GM12878 (cell line): ENCODE measurements around the gene CASTOR1. TPM values are rescaled to one million over a fixed set of nuclear protein-coding genes. Genes with fewer than 3 reads are reported as not detected.

ENCODE experiments used
- ATAC-seq: fragments of 200-7000 bp; cut with Tn5 transposase; 3 replicates; pipeline ENCODE4 v1.9.1; 2020; ENCODE audit warnings: mild to moderate bottlenecking, moderate library complexity
- BruUV-seq: library from RNA; stranded (reverse); fragments of 400-500 nt; replicated peaks from 2 replicates; lab custom pipeline; 2021; lab: Mats Ljungman, UMichigan
- CTCF ChIA-PET: fragments of 300-600 bp; sonication (Branson Sonifier 250); formaldehyde crosslinking; extraction: SDS; loops from one replicate; lab custom pipeline; 2021; ENCODE audit warnings: inconsistent platforms; lab: Yijun Ruan, JAX
- POLR2A ChIA-PET: fragments of 350-600 bp; formaldehyde crosslinking; extraction: SDS; loops from one replicate; lab custom pipeline; 2021; ENCODE audit warnings: inconsistent platforms; lab: Charles Lee
- RAD21 ChIA-PET: fragments of 300-600 bp; sonication (Branson Sonifier 250); formaldehyde crosslinking; loops from one replicate; lab custom pipeline; 2023; ENCODE audit warnings: antibody characterized with exemption; ENCODE audit not compliant: unreplicated experiment; lab: Charles Lee
- SMC1A ChIA-PET: fragments of 300-600 bp; sonication (Branson Sonifier 250); formaldehyde crosslinking; loops from one replicate; lab custom pipeline; 2023; ENCODE audit not compliant: unreplicated experiment, uncharacterized antibody; lab: Charles Lee
- DNase-seq: peaks from one replicate; pipeline ENCODE4 v3.0.0-alpha.2; 2011; ENCODE audit warnings: low read depth, low spot score
- FAIRE-seq: peaks from 3 replicates; lab custom pipeline; 2011; peaks lifted over from hg19 to GRCh38; lab: Jason Lieb, UNC
- H2AFZ ChIP-seq: 2 replicates; pipeline ENCODE4 v1.6.0; 2011; ENCODE audit warnings: low read depth, low read length, control low read depth; ENCODE audit not compliant: control insufficient read depth
- H3K27ac ChIP-seq: 2 replicates; pipeline ENCODE4 v1.5.1; 2011; ENCODE audit warnings: control low read depth; ENCODE audit not compliant: control insufficient read depth, insufficient read depth
- H3K27me3 ChIP-seq, 2 experiments: replicated peaks in 1 of 2; 2 replicates each; pipeline versions ENCODE4 v1.6.0 to v1.6.1; 2011; ENCODE audit warnings: low read length in 1 of 2; ENCODE audit not compliant: control insufficient read depth in 2 of 2, insufficient read depth in 2 of 2
- H3K36me3 ChIP-seq, 2 experiments: 2 replicates each; pipeline ENCODE4 v1.5.1; 2011; ENCODE audit warnings: low read length in 1 of 2; ENCODE audit not compliant: control insufficient read depth in 2 of 2, insufficient read depth in 2 of 2
- H3K4me1 ChIP-seq: 2 replicates; pipeline ENCODE4 v1.6.1; 2011; ENCODE audit warnings: mild to moderate bottlenecking, low read length, moderate library complexity, mixed read lengths; ENCODE audit not compliant: control insufficient read depth, insufficient read depth
- H3K4me2 ChIP-seq: 2 replicates; pipeline ENCODE4 v1.6.0; 2011; ENCODE audit warnings: control low read depth; ENCODE audit not compliant: control insufficient read depth, insufficient read depth
- H3K4me3 ChIP-seq: fragments of 200-600 bp; sonication (generic); 2 replicates; pipeline ENCODE4 v1.5.1; 2016
- H3K79me2 ChIP-seq: 2 replicates; pipeline ENCODE4 v1.6.0; 2011; ENCODE audit warnings: low read length; ENCODE audit not compliant: control insufficient read depth, insufficient read depth
- H3K9ac ChIP-seq: 2 replicates; pipeline ENCODE4 v1.8.0; 2011; ENCODE audit warnings: low read length, control low read depth, mixed read lengths; ENCODE audit not compliant: control insufficient read depth, insufficient read depth
- H3K9me3 ChIP-seq: replicated peaks from 3 replicates; pipeline ENCODE4 v1.5.1; 2011; ENCODE audit warnings: mild to moderate bottlenecking, low read length; ENCODE audit not compliant: control insufficient read depth, insufficient read depth
- H4K20me1 ChIP-seq: 2 replicates; pipeline ENCODE4 v1.6.0; 2011; ENCODE audit not compliant: control insufficient read depth, insufficient read depth
- BHLHE40 ChIP-seq, 2 experiments: fragments of 450-650 bp in 1 of 2; IDR thresholded peaks; 2 replicates each; pipeline ENCODE4 v1.6.1; 2011 to 2017; ENCODE audit warnings: low read depth in 2 of 2, borderline replicate concordance in 1 of 2, improper control_type of control experiment in 1 of 2, low read length in 1 of 2, mild to moderate bottlenecking in 1 of 2
- BMI1 ChIP-seq: fragments of 450-650 bp; IDR thresholded peaks from 2 replicates; pipeline ENCODE4 v1.6.1; 2016; ENCODE audit warnings: mild to moderate bottlenecking, moderate library complexity, borderline replicate concordance
- CEBPB ChIP-seq, 2 experiments: fragments of 150-350 bp in 1 of 2; IDR thresholded peaks; 2 replicates each; pipeline ENCODE4 v1.6.1; 2012 to 2014; ENCODE audit warnings: low read depth in 2 of 2, low read length in 2 of 2, borderline replicate concordance in 1 of 2, inconsistent platforms in 1 of 2
- CHD2 ChIP-seq: IDR thresholded peaks from 2 replicates; pipeline ENCODE4 v1.6.1; 2011; ENCODE audit warnings: low read depth, low read length, improper control_type of control experiment, borderline replicate concordance
- MEF2B ChIP-seq: fragments of 450-650 bp; IDR thresholded peaks from 2 replicates; pipeline ENCODE4 v1.6.1; 2018; ENCODE audit warnings: mild to moderate bottlenecking, moderate library complexity; ENCODE audit not compliant: partially characterized antibody, poor library complexity, severe bottlenecking
- NFIC ChIP-seq: IDR thresholded peaks from 2 replicates; pipeline ENCODE4 v1.6.1; 2012; ENCODE audit warnings: low read depth, mild to moderate bottlenecking, inconsistent platforms, low read length, moderate library complexity
- NR2C1 ChIP-seq: fragments of 450-650 bp; IDR thresholded peaks from 2 replicates; pipeline ENCODE4 v1.6.1; 2017; ENCODE audit warnings: antibody characterized with exemption, mild to moderate bottlenecking, moderate library complexity
- RB1 ChIP-seq: fragments of 450-650 bp; formaldehyde crosslinking; IDR thresholded peaks from 2 replicates; pipeline ENCODE4 v1.6.1; 2017; ENCODE audit warnings: mild to moderate bottlenecking, borderline replicate concordance
- SMARCA5 ChIP-seq: fragments of 450-650 bp; IDR thresholded peaks from 2 replicates; pipeline ENCODE4 v1.6.1; 2017; ENCODE audit warnings: mild to moderate bottlenecking
- SPI1 ChIP-seq: IDR thresholded peaks from 2 replicates; pipeline ENCODE4 v1.6.1; 2011; ENCODE audit warnings: low read depth, mild to moderate bottlenecking, low read length, moderate library complexity, borderline replicate concordance; ENCODE audit not compliant: insufficient read depth
- SREBF1 ChIP-seq: IDR thresholded peaks from 2 replicates; pipeline ENCODE4 v1.6.1; 2012; ENCODE audit warnings: mild to moderate bottlenecking, low read length
- STAT3 ChIP-seq: IDR thresholded peaks from 2 replicates; pipeline ENCODE4 v1.6.1; 2011; ENCODE audit warnings: low read depth, low read length, improper control_type of control experiment
- WGBS: methylation state at CpG from one replicate; pipeline ENCODE4 v1.1.6; 2016; ENCODE audit warnings: low lambda C conversion rate; ENCODE audit not compliant: insufficient replicate concordance, insufficient coverage; ENCODE audit errors: missing lambda C conversion rate; 5-methylcytosine and 5-hydroxymethylcytosine counted together
- in situ Hi-C: fragments of 300-500 bp; cut with MboI; formaldehyde crosslinking; loops from 9 replicates; pipeline ENCODE4 v1.14.3; 2018; ENCODE audit warnings: mixed read lengths
- intact Hi-C: fragments of 100-400 bp; cut with micrococcal nuclease; formaldehyde crosslinking; loops from one replicate; pipeline ENCODE4 v1.14.2; 2022; ENCODE audit not compliant: unreplicated experiment
- polyA plus RNA-seq, 11 experiments: library from polyadenylated mRNA; depleted of rRNA in 4 of 11; unstranded in 6 of 11; stranded (reverse) in 5 of 11; fragments of >200 nt; fragmentation: Nextera tagmentation in 4 of 11; fragmentation: Illumina TruSeq in 1 of 11; extraction: Ambion mirVana in 4 of 11; extraction: Trizol in 1 of 11; gene quantifications; 1 replicate in 1 of 11; 2 replicates in 10 of 11; pipeline versions ENCODE4 v1.2.1 to v1.2.3, GENCODE V29; 2011 to 2016; ENCODE audit warnings: inconsistent platforms in 2 of 11, missing spikeins in 2 of 11, low read depth in 1 of 11
- total RNA-seq, 4 experiments: library from RNA; depleted of rRNA in 3 of 4; stranded (reverse); fragments of >200 nt in 3 of 4; fragmentation: Illumina TruSeq in 1 of 4; extraction: Trizol in 1 of 4; gene quantifications; 2 replicates each; pipeline versions ENCODE4 v1.2.1 to v1.2.3, GENCODE V29; 2013 to 2021
- TF ChIP-seq, protein P1 (sequence below): IDR thresholded peaks from 2 replicates; pipeline ENCODE4 v1.6.1; 2012; ENCODE audit warnings: improper control_type of control experiment, low read depth, low read length; ENCODE audit not compliant: insufficient replicate concordance
- TF ChIP-seq, protein P2 (sequence below): fragments of 450-650 bp; IDR thresholded peaks from 2 replicates; pipeline ENCODE4 v1.6.1; 2016; ENCODE audit warnings: mild to moderate bottlenecking

CASTOR1 gene
- total and polyA plus RNA-seq, 10 of the 15 experiments (the other 5 are each of a cell fraction or from before 2014, with no cell fraction given), result 0.31 to 9.1 (median 3.3) TPM

DNA sequence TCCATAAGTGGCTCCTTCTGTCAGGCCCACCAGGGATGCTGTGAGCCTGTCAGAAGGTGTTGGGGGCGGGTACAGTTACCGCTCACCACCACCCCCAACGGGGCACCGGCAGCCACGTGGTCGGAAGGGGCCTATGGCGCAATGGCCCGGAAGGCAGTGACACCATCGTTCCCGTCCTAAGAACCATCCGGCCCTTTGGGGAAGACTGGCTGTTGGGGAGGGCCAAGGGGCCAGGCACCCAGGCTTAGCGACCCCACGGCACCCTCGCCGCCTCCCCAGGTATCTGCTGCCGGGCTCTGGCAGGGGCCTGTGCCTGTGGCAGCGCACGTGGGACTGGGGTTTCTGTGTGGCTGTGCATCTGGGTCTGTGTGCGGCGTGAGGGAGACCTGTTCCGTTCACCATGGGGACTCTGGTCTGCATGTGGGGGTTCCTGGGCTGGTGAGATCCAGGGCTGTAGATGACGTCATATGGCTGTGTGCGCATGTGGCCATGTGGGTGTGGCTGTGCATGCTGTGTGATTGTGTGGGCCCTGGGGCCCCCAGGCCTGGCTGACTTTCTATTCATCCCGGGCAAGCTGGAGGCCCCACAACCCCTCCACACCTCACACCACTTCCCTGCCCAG, 23.4 kb downstream of the CASTOR1 start (continued):
- TF ChIP-seq CEBPB (IDR thresholded peaks at IDR 0.05; ENCODE audit: borderline replicate concordance in 1 of 2, low read depth in 2 of 2, low read length in 2 of 2) (peak in 1 of 2 experiments; percentile 71; a peak in 1 of 4 replicates), SREBF1 (no peak), NFIC (no peak), STAT3 (no peak)
- TF ChIP-seq, all 136 proteins: peak for 25

DNA sequence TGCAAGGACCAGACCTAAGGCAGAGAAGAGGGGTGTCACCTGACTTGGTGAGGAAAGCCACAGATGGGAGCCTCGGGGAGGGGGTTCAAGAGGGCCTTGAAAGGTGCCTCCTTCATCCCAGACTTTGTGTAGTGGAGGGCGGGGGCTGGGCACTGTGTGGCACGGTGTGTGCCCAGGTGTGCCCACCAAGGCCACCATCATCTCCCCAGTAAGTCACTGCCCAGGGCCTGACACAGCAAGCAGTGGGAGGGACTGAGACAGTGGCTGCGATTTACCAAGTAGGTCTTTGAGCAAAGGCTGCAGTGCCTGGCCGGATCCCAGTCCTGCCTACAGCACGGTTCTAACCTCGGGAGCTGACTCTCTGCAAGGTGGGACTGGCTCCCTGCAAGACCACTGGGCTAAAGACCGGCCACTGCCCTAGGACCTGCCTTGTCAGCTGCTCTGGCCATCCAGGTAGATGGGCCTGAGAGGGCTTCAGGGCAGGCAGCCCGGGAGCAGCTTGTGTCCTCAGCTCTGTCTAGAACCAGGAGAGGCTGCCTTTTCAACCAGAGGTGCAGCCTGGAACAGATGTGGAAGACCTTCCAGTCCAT, 24.1 kb downstream of the CASTOR1 start:
- Histone ChIP-seq H3K79me2 (peaks cover 18% of the 10 kb centered on the region), H3K4me1 (peaks cover 21% of the 10 kb centered on the region), H3K27me3 (no peaks in the 10 kb centered on the region), H3K9me3 (no peaks in the 10 kb centered on the region), H3K27ac (no peak overlapping the region), H3K4me2 (peak overlapping the region; percentile 91), H4K20me1 (no peaks in the 10 kb centered on the region), H3K9ac (no peak overlapping the region; the same call in 1 of the 2 replicates), H2AFZ (peak overlapping the region; percentile 72), H3K36me3 (no peaks in the 10 kb centered on the region), H3K4me3 (no peak overlapping the region; the same call in 1 of the 2 replicates)
- intact Hi-C loops, result no loop called here
- in situ Hi-C loops, result no loop called here
- ATAC-seq (no peak), FAIRE-seq (no peak), DNase-seq (no peak)
- RAD21 ChIA-PET, result interaction anchor here (1.0 kb wide), 1 partner anchor 23 kb away, joined by 4 read pairs; no protein-coding TSS in a partner anchor
- POLR2A ChIA-PET, result no interaction called here
- no TSS peak for BruUV-seq
- 74% methylated on average over 9 of the region's 9 CpGs for WGBS
- CTCF ChIA-PET, result interaction anchor here (0.7 to 3.3 kb wide), 5 partner anchors 19 to 132 kb away, joined by 3 to 69 read pairs (median 5); partner anchors contain the start of genes CASTOR1 and RNF215
- SMC1A ChIA-PET, result interaction anchor here (1.2 to 2.7 kb wide), 3 partner anchors 15 to 157 kb away, joined by 3 to 15 read pairs (median 10); no protein-coding TSS in a partner anchor
- TF ChIP-seq CEBPB (IDR thresholded peaks at IDR 0.05; ENCODE audit: borderline replicate concordance in 1 of 2, low read depth in 2 of 2, low read length in 2 of 2) (no peak), BHLHE40 (IDR thresholded peaks at IDR 0.05; ENCODE audit: borderline replicate concordance in 1 of 2, low read depth in 2 of 2, low read length in 1 of 2) (no peak), SMARCA5 (no peak), RB1 (no peak), SPI1 (no peak), BMI1 (no peak), MEF2B (no peak), NR2C1 (no peak), CHD2 (no peak)
- TF ChIP-seq, protein P1, sequence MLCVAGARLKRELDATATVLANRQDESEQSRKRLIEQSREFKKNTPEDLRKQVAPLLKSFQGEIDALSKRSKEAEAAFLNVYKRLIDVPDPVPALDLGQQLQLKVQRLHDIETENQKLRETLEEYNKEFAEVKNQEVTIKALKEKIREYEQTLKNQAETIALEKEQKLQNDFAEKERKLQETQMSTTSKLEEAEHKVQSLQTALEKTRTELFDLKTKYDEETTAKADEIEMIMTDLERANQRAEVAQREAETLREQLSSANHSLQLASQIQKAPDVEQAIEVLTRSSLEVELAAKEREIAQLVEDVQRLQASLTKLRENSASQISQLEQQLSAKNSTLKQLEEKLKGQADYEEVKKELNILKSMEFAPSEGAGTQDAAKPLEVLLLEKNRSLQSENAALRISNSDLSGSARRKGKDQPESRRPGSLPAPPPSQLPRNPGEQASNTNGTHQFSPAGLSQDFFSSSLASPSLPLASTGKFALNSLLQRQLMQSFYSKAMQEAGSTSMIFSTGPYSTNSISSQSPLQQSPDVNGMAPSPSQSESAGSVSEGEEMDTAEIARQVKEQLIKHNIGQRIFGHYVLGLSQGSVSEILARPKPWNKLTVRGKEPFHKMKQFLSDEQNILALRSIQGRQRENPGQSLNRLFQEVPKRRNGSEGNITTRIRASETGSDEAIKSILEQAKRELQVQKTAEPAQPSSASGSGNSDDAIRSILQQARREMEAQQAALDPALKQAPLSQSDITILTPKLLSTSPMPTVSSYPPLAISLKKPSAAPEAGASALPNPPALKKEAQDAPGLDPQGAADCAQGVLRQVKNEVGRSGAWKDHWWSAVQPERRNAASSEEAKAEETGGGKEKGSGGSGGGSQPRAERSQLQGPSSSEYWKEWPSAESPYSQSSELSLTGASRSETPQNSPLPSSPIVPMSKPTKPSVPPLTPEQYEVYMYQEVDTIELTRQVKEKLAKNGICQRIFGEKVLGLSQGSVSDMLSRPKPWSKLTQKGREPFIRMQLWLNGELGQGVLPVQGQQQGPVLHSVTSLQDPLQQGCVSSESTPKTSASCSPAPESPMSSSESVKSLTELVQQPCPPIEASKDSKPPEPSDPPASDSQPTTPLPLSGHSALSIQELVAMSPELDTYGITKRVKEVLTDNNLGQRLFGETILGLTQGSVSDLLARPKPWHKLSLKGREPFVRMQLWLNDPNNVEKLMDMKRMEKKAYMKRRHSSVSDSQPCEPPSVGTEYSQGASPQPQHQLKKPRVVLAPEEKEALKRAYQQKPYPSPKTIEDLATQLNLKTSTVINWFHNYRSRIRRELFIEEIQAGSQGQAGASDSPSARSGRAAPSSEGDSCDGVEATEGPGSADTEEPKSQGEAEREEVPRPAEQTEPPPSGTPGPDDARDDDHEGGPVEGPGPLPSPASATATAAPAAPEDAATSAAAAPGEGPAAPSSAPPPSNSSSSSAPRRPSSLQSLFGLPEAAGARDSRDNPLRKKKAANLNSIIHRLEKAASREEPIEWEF, result no peak
- TF ChIP-seq, protein P2, sequence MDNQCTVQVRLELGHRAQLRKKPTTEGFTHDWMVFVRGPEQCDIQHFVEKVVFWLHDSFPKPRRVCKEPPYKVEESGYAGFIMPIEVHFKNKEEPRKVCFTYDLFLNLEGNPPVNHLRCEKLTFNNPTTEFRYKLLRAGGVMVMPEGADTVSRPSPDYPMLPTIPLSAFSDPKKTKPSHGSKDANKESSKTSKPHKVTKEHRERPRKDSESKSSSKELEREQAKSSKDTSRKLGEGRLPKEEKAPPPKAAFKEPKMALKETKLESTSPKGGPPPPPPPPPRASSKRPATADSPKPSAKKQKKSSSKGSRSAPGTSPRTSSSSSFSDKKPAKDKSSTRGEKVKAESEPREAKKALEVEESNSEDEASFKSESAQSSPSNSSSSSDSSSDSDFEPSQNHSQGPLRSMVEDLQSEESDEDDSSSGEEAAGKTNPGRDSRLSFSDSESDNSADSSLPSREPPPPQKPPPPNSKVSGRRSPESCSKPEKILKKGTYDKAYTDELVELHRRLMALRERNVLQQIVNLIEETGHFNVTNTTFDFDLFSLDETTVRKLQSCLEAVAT, result no peak
